LHCN-M2 (cell line): ENCODE data around the gene SLC25A21. TPM values are rescaled to one million over a fixed set of nuclear protein-coding genes. Genes with fewer than 3 reads are reported as not detected.
"Not testable (repeated sequence)": the region's sequence is repeated elsewhere in the genome, so short reads cannot be mapped to it uniquely, and the experiment has no call there.

Source experiments
- DNase-seq: peaks from one replicate; pipeline ENCODE4 v3.0.0-alpha.2; 2012; ENCODE audit warnings: low read depth
- total RNA-seq: library from RNA; depleted of rRNA; stranded (reverse); fragments of >200 nt; gene quantifications from 2 replicates; pipeline ENCODE4 v1.2.3, GENCODE V29; 2014

The SLC25A21 gene
- total RNA-seq, 1 experiment from 2014 or later = 0.57 TPM

GRCh38 chr14:36942522-36943245 is 229.7 kb downstream of the SLC25A21 start:
- DNase-seq = peak; percentile 36

- DNase-seq = peak; percentile 53
These were observed 230.5 kb downstream of the SLC25A21 start for GRCh38 chr14:36941783-36942521.

DNA sequence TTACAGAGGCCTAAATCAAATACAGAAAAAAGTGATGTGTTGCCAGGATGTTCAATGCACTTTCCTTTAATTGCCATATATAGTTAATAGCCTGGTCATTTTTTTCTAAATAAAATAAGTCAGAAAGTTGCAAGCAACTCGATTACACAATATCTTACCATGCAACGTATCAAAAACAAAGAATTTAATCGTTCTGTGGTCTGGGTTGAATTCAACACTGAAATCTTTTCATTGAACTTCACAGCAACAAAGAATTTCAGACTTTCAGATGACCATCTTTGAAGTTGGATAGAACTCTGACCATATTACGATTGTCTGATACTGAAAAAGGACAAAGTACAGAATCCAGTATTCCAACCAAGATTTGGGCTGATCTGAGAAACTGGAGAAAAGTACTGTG is 231.9 kb downstream of the SLC25A21 start:
- DNase-seq = no peak

- DNase-seq = no peak
These were observed 233.1 kb downstream of the SLC25A21 start for GRCh38 chr14:36939265-36939664.

GRCh38 chr14:36938678-36939077 is 233.7 kb downstream of the SLC25A21 start:
- DNase-seq = no peak

DNA sequence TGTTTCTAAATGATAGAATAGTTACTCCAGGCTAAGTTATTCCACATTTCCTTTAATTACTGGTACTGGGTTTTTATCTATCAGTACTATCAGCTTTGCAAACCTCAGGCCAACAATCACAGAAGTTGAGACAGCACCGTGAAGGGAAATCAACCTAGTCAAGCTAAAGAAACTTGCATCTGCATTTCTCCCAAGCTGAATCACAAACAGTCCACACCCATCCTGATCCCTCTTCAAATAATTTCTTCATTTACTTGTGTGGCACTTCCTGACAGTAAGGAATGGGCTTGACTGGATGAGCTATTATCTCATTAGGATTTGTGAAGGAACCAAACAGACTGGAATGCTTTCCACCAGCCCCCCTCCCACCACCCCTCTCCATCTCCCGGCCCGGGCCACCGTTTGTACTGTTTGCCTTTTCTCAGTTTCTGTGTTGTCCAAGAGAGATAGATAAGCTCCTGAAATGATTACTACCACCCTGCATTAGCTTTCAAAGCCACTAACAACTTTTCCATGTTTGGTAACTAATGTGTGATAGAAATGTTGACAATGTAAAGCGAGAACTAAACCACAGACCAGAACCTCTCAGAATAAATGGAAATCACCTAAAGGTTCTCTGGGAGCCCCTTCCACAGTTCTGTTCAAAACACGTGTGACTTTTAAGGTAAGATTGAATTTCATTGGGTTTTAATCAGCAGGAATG is 236.3 kb downstream of the SLC25A21 start:
- no peak for DNase-seq

DNA sequence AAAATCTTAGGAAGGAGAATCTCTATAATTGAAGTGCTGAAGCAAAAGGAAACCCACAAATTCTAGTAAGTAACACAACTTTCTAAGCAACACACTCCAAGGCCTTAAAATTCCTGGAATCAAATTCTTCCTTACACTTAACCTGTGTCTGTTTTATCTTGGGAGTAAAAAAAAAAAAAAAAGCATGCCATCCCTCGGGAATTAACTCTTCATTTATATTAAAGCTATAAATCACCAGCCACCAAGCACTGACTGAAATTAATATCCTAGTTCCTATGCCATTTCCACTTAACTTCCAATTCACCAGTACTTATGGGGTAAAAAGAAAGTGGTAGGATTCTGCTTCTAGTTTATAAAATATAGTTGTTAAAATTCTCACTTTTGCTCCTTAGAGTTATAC is 238.1 kb downstream of the SLC25A21 start:
- no peak for DNase-seq

- peak; percentile 25 for DNase-seq
These were observed 240.6 kb downstream of the SLC25A21 start for GRCh38 chr14:36931791-36932190.

- DNase-seq = no peak
These were observed 244.0 kb downstream of the SLC25A21 start for GRCh38 chr14:36928432-36928831.

DNA sequence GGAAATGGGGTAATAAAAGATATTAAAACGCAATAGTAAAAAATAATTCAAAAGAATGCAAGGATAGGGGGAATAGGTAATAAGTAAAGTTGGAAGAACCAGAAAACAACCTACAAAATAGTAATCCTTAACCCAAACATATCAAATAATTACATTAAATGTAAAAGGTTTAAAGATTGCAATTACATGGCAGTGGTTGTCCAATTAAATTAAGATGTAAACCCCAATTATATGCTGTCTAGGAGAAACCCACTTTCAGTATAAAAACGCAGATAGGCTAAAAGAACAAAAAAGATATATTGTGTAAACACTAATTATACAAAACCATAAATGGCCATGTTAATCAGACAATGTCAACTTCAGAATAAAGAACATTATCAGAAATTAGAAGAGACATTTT is 247.3 kb downstream of the SLC25A21 start:
- DNase-seq = no peak

GRCh38 chr14:36916668-36917067 is 255.7 kb downstream of the SLC25A21 start:
- DNase-seq = no peak

DNA sequence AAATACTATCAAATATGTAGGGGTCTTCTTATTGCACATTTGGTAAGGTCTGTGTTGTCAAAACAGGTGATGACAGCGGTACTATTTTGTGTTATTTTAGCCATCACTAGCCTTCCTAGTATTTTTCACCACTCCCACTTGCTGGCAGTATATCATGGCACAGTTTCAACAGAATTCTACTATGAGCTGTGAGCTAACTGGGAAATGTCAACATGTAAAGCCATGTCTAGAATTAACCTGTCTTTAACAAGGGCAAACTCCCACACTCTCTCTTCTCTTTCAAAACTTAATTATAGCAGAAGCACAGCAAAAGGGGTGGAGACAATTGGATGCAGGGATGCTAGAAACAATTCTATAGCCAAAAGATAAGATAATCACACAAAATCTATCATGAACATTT is 257.3 kb downstream of the SLC25A21 start:
- DNase-seq = no peak

- no peak for DNase-seq
These were observed 261.8 kb downstream of the SLC25A21 start for GRCh38 chr14:36910578-36910977.

- no peak for DNase-seq
These were observed 267.0 kb downstream of the SLC25A21 start for GRCh38 chr14:36905272-36905888.

DNA sequence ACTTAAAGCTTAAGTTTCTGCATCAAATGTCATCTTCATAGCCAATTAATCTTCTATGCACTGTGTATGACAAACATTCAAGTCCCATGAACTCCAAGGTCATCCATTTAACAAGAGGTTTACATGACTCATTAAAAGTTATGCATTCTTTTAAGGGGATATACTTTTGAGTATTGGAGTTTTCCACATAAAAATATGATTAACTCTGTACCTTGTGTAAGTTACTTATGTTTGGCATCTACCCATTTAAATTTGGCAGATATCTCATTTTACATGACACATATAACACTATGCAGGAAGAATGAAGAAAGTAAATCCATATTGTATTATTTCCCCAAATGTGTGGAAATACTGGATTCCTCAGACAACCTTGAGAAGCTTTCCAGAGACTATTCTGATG is 270.5 kb downstream of the SLC25A21 start:
- DNase-seq = peak; percentile 2

GRCh38 chr14:36900846-36901245 is 271.6 kb downstream of the SLC25A21 start:
- no peak for DNase-seq

- DNase-seq = not testable (repeated sequence)
These were observed 276.1 kb downstream of the SLC25A21 start for GRCh38 chr14:36896300-36896699.

DNA sequence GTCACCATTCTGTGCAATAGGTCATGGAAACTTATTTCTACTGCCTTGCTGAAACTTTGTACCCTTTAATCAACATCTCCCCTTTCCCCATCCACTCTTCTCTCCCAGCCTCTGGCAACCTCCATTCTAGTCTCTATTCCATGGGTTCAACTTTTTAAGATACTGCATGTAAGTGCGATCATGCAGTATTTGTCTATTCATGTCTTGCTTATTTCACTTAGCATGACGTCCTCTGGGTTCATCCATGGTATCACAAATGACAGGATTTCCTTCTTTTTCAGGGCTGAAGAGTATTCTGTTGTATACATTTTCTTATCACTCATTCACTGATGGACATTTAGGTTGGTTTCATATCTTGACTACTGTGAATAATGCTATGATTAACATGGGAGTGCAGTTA is 288.4 kb downstream of the SLC25A21 start:
- DNase-seq = no peak

DNA sequence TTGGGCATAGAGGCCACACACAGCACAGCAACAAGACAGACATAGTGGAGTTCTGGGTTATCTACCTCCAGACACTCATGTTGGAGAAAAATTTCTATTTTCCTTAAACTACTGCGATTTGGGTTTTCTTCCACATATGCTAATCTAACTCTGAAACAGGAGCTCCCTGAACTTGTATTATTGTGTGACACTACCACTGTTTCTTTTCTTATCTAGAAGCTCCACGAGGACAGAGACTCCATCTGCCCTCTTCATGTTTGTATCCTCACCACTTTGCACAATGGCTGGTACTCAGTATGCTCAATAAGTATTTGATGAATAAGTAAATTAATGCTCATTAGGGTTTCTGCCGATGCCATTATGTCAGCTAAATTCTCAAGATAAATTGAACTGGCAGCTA is 292.1 kb downstream of the SLC25A21 start:
- no peak for DNase-seq

GRCh38 chr14:36879558-36879957 is 292.8 kb downstream of the SLC25A21 start:
- no peak for DNase-seq

DNA sequence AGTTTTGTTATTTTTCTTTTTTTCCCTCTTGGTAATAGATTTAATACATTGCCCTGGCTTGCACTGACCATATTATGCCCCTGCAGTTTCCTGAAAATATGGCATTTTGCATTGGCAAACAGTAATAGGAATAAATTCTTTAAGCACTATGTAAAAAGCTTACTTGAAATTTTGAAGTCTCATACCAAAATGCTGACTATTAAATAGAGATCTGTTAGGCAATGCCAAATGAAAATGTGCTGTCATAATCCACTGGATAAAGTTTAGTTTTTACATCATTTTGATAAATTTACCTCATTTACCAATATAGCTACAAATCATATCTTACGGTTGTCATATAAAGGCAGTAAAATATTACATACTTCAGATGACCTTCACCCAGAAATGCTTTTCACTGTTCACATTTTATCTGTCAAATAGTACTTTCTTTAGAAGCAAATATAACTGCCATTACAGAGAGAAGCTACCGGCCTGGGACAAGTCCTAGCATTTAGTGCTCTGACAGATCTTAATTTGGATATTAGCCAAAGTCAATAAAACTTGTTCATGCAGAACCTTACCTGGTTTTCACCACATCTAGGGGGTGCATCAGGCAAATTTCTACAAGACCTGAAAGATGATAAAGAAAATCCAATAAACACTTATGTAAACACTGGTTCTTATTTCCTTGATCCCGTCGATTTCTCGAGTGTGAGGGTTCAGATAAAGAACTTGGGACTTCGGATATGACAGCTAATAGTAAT is 297.8 kb downstream of the SLC25A21 start:
- no peak for DNase-seq
